ENCODE measurements around the gene EXOC2.

DNA sequence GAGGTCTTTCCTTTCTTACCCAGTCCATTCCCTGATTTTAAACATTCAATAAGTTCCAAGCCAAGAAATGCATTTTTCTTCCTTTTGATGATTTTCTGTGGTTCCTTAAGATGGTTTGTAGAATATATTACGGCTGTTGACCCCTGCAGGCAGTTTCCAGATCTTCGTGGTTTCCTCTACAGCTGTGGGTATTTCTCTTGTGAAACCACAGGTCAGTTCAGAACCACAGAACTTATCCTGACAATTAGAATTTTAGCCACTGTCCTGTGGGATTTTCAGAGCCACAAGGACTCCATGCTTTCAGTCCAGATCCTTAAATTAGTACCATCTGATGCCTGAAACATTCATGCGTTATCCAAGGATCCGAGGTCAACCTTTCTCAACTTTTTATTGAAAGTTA, 29.7 kb upstream of the EXOC2 start:
- TF ChIP-seq, protein P1, sequence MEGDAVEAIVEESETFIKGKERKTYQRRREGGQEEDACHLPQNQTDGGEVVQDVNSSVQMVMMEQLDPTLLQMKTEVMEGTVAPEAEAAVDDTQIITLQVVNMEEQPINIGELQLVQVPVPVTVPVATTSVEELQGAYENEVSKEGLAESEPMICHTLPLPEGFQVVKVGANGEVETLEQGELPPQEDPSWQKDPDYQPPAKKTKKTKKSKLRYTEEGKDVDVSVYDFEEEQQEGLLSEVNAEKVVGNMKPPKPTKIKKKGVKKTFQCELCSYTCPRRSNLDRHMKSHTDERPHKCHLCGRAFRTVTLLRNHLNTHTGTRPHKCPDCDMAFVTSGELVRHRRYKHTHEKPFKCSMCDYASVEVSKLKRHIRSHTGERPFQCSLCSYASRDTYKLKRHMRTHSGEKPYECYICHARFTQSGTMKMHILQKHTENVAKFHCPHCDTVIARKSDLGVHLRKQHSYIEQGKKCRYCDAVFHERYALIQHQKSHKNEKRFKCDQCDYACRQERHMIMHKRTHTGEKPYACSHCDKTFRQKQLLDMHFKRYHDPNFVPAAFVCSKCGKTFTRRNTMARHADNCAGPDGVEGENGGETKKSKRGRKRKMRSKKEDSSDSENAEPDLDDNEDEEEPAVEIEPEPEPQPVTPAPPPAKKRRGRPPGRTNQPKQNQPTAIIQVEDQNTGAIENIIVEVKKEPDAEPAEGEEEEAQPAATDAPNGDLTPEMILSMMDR (IDR thresholded peaks at IDR 0.05): no peak
- TF ChIP-seq POLR2AphosphoS5 (IDR thresholded peaks at IDR 0.05) (no peak), POLR2A (IDR thresholded peaks at IDR 0.05) (no peak), EP300 (IDR thresholded peaks at IDR 0.05) (no peak)
